ENCODE measurements around the gene PDCD11.
A peak's percentile ranks its signal among the peaks of the same experiment; 100 is the strongest.
"Not testable (repeated sequence)": the region's sequence is repeated elsewhere in the genome, so short reads cannot be mapped to it uniquely, and the experiment has no call there.

Gene PDCD11

GRCh38 chr10:103470761-103471653 lies 74.6 kb downstream of the PDCD11 start:
- peak in 1 of 4 experiments; percentile 20 for DNase-seq (ENCODE audit: low read depth in 4 of 4, low spot score in 1 of 4)

GRCh38 chr10:103472005-103472404 lies 75.6 kb downstream of the PDCD11 start:
- DNase-seq (ENCODE audit: low read depth in 4 of 4, low spot score in 1 of 4), result no peak

- no peak for DNase-seq (ENCODE audit: low read depth in 4 of 4, low spot score in 1 of 4)
Measured at GRCh38 chr10:103473261-103473671, 76.8 kb downstream of the PDCD11 start.

- no peak for DNase-seq (ENCODE audit: low read depth in 4 of 4, low spot score in 1 of 4)
Measured at GRCh38 chr10:103474077-103474476, 77.7 kb downstream of the PDCD11 start.

- no peak for DNase-seq (ENCODE audit: low read depth in 4 of 4, low spot score in 1 of 4)
Measured at GRCh38 chr10:103475437-103475836, 79.0 kb downstream of the PDCD11 start.

GRCh38 chr10:103476046-103476768 lies 79.8 kb downstream of the PDCD11 start:
- no peak for DNase-seq (ENCODE audit: low read depth in 4 of 4, low spot score in 1 of 4)

GRCh38 chr10:103478671-103479070 lies 82.2 kb downstream of the PDCD11 start:
- DNase-seq (ENCODE audit: low read depth in 4 of 4, low spot score in 1 of 4), result no peak

- DNase-seq (ENCODE audit: low read depth in 4 of 4, low spot score in 1 of 4), result no peak
Measured at GRCh38 chr10:103479135-103479534, 82.7 kb downstream of the PDCD11 start, which contains the start of gene CALHM3. Gene CALHM3 (minus strand): TSS chr10:103479240. CDS start chr10:103479032, 208 bp downstream.

GRCh38 chr10:103480521-103480920 lies 84.1 kb downstream of the PDCD11 start:
- DNase-seq (ENCODE audit: low read depth in 4 of 4, low spot score in 1 of 4), result no peak

GRCh38 chr10:103481974-103482531 lies 85.6 kb downstream of the PDCD11 start:
- DNase-seq (ENCODE audit: low read depth in 4 of 4, low spot score in 1 of 4), result no peak

GRCh38 chr10:103486635-103487409 lies 90.4 kb downstream of the PDCD11 start:
- not testable (repeated sequence) for DNase-seq (ENCODE audit: low read depth in 4 of 4, low spot score in 1 of 4)

GRCh38 chr10:103487410-103487708 lies 90.9 kb downstream of the PDCD11 start:
- DNase-seq (ENCODE audit: low read depth in 4 of 4, low spot score in 1 of 4), result no peak

- no peak for DNase-seq (ENCODE audit: low read depth in 4 of 4, low spot score in 1 of 4)
Measured at GRCh38 chr10:103490986-103491314, 94.5 kb downstream of the PDCD11 start.

- DNase-seq (ENCODE audit: low read depth in 4 of 4, low spot score in 1 of 4), result no peak
Measured at GRCh38 chr10:103491729-103492364, 95.4 kb downstream of the PDCD11 start.

- no peak for DNase-seq (ENCODE audit: low read depth in 4 of 4, low spot score in 1 of 4)
Measured at GRCh38 chr10:103492655-103493261, 96.3 kb downstream of the PDCD11 start.

- DNase-seq (ENCODE audit: low read depth in 4 of 4, low spot score in 1 of 4), result peak in 1 of 4 experiments; percentile 11
Measured at GRCh38 chr10:103493362-103493915, 97.0 kb downstream of the PDCD11 start, which contains the start of gene NEURL1. Gene NEURL1 (plus strand): TSS chr10:103493705. CDS start chr10:103494388, 683 bp downstream.

GRCh38 chr10:103493916-103494877 lies 97.8 kb downstream of the PDCD11 start:
- no peak for DNase-seq (ENCODE audit: low read depth in 4 of 4, low spot score in 1 of 4)

GRCh38 chr10:103495321-103495720 lies 98.9 kb downstream of the PDCD11 start:
- no peak for DNase-seq (ENCODE audit: low read depth in 4 of 4, low spot score in 1 of 4)
